GM19324 (cell line): ENCODE data around the gene SPNS3.

ENCODE experiments used
- ATAC-seq: cut with Tn5 transposase; IDR thresholded peaks from one replicate; pipeline ENCODE4 v1.9.1; 2021; ENCODE audit warnings: mild to moderate bottlenecking, moderate library complexity; ENCODE audit not compliant: unreplicated experiment, low FRiP score

The SPNS3 gene

DNA sequence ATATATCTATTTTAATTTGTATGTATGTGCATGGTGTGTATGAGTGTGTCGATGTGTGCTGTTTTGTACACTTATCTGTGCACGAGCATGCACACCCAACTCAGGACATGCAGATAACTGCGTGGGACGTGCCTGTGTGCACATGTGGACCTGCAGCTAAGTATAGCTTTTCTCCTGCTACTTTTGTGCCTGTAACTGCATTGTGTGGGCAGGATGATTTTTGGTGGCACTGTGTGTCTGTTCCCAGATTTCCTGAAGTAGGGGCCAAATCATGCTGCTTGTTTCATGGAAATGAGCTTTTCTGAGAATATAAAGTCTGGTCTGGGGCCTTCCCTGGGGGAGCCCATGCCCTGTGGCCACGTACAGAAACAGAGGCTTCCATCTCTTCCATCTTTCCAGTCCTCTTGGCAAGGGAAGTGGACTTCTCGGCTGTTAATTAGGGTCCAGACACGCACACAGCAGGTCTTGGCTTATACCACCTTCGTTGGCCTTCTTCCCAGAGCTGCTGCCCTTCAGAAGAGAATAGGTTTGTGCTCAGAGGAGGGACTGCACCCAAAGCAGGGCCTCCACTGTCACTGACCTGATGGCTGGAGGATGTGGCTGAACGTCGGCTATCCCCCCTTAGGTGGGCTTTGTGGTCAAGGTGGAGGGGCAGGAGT, 30.2 kb downstream of the SPNS3 start:
- no peak for ATAC-seq

DNA sequence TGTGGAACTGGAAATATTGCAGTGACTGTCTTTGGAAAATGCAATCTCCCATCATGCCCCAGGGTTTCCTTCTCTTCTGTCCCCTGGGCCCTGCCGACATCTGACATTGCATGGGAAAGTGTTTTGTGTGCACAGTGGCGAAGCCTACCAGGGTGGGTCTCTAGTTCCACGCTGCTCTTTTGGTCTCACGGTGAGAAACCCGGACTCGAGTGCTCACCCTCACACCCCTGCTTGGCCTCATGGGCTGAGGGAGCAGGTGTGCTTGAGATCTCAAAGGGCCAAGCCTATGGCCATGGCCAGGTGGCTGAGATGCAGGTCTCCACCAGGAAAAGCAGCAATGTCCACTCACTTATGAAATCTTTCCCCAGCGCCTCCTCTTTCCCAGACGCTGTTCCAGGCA, 32.0 kb downstream of the SPNS3 start:
- no peak for ATAC-seq

DNA sequence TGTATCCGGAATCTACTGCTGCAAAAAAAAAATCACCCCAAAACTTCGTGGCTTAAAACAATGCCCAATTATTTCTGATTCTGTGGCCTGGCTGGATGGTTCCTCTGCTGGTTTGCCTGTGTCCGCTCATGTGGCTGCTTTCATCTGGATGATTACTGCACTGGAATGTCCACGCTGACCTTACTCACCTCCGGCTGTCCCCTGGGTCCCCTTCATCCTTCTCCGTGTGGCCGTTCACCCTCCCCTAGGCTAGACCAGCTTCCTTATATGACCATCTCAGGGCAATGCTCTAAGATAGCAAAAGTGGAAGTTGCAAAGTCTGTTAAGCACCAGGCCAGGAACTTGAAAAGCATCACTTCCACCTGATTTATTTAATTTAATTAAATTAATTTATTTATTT, 33.5 kb downstream of the SPNS3 start:
- no peak for ATAC-seq

DNA sequence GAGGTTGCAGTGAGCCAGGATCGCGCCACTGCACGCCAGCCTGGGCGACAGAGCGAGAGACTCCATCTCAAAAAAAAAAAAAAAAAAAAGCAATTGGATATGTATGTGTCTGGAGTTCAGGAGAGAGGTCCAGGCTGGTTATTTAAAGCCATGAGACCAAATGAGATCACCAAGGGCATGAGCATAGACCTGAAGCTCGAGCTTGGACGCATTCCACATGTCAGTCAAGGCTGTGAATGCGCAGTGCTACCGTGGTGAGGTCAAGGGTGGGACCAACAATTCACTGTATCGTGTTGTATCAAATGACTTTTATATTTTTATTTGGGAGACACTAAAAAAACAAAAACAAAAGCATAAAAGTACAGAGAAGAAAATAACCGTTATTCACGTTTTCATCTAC, 35.8 kb downstream of the SPNS3 start:
- no peak for ATAC-seq

DNA sequence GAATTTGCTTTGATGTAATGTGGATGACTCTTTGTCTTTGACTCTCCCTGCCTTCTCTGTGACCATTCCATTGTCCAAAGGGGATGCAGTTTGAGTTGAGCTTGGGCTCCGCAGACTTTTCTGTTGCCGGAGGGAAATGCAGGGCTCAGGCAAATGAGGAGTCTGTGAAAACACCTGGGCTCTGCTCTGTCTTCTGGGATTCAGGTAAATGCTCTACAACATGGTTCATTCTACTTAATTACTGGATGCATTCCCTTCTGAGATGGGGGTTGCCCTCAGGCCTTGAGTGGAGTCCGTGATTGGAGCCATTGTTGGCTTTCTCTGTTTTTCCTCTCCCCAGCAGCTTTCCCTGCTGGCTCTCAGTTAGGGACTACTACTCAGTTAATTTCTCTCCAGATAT, 38.5 kb downstream of the SPNS3 start:
- ATAC-seq = no peak

DNA sequence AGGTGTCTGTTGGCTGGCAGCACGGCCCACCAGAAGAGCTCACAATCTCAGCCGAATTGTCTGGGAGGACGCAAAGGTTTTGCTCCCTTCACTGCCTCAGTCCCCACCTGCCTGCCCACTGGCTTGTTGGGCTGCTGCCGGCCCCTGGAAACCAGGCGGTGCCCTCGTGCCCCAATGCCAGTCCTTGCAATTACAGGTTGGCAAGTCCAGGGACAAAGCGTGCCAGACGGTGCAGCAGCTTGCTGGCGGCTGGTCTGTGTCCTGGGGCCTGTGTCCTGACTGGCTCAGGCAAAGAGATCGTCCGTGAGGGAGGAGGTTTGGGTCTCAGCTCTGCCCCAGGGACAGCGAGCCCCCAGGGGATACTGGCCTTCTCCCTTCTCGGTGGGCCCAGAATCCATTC, 40.4 kb downstream of the SPNS3 start:
- no peak for ATAC-seq

DNA sequence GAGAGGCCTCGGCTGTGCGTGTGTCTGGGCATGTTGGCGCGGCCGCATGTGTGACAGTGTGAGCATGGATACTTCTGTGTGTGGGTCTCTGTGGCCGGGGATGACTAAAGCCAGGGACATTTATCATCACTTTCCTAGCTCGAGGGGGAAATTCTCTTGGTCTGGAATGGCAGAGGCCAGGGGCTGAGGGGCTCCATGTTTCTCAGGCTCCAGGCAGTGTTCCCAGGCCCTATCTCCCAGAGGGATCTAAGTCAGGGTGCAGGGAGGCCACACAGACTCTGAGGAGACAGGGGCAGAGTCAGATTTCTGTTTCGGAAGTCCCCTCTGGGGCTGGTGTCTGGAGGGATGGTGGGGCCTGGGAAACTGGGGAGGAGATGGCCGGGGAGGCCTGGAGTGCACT, 41.3 kb downstream of the SPNS3 start:
- no peak for ATAC-seq

DNA sequence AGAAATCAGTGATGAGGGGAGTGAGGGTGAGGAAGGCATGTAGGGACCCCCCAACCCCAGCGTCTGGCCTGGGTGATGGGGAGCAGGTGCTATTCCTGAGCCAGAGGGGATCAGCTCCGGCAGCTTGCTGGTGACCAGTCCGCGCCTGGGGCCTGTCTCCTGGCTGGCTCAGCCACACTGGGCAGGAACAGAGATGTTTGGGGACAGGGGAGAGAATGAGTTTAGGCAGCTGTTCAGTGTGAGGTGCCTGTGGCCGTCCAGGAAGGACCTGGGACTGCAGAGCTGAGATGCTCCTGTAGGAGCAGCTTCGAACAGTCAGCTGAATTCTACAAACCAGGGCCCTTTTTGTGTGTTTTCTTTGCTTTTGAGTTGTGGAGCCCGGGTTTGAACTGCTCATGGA, 41.7 kb downstream of the SPNS3 start:
- no peak for ATAC-seq

DNA sequence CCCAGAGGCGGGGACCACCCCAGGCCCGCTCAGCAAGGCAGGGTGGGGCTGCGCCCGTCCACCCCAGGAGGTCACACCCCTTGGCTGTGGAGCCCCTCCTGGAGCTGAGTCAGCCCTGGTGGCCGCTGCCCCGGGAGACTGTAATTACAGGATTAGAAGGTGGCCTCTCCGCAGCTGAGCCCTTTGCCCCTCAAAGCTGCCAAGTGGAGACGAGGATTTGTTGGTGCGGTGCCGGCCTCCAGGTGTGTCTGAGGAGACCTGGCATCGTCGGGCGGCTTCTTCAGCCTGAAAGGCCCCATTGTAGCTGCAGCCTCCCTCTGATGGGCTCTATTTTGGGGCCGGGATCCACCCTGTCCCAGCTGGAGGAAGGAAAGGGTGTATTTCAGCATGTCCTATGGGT, 42.3 kb downstream of the SPNS3 start:
- no peak for ATAC-seq

DNA sequence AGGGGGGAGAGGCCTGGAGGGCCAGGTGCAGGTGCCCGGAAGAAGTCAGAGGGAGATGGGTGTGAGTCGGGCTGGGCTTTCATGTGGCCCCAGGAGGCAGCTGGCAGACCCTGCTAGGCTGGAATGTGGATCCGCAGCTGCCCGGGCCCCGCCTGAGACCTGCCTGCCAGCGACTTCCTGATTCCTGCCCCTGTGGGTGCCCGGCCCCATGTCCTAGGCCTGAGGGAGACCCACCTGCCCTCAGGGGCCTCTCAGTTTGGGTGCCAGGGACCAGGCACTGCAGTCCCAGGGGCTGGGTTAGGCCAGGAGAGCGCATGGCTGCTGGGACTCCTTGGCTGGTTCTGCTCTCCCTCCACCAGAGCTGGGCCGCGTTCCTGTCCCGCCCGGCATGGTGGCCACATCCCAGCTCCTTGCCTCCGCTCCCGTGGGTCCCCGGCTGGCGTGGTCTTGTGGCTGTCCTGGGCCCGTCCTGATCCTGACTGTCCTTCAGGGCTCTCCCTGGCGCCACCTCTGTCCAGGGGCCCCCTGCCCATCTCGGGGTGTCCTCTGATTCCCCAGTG, 42.9 kb downstream of the SPNS3 start:
- ATAC-seq = no peak

DNA sequence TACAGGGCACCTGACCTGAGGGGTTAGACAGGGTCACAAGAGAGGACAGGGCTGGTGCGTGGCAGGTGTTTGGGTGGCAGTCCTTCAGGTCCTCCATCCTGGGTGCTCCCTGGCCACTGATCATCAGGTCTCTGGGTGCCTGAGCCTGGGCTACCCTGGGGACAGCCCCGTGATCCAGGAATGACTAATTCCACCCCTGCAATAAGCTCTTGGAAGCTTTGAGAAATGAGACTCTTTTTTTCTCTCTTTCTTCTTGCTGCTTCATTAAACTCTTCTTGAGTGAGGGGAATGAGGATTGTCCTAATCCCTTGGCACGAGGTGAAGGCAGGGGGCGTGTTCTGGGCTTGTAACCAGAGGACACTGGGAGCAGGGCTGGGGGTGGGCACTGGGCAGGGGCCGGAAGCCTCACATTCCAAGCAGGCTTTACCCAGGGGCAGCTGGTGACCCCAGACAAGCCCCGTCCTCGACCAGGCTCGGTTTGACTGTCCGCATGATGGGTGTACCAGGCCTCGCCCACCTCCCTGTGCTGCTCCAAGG, 43.6 kb downstream of the SPNS3 start:
- ATAC-seq = no peak

DNA sequence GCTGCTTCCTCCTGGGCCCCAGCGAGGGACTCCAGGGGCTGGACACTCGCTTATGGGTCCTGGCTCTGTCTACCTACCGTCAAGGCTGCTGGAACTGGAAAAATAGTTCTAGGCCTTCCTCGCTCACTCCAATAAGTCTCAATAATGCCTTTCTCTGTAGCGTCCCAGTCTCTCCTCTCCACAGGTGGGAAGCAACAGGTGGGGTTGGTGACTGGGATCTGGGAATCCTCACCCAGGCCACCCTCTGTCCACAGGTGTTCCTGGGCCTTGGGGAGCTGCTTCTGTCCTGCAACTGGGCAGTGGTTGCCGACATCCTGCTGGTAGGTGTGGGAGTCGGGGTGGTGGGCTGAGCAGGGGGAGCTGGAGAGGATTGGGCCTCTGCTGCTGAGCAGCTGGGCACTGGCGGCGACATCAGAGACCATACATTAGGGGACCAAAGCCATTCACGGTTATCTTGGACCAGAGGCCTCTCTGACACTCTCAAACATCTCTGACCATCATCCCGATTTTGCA, 44.6 kb downstream of the SPNS3 start:
- no peak for ATAC-seq

DNA sequence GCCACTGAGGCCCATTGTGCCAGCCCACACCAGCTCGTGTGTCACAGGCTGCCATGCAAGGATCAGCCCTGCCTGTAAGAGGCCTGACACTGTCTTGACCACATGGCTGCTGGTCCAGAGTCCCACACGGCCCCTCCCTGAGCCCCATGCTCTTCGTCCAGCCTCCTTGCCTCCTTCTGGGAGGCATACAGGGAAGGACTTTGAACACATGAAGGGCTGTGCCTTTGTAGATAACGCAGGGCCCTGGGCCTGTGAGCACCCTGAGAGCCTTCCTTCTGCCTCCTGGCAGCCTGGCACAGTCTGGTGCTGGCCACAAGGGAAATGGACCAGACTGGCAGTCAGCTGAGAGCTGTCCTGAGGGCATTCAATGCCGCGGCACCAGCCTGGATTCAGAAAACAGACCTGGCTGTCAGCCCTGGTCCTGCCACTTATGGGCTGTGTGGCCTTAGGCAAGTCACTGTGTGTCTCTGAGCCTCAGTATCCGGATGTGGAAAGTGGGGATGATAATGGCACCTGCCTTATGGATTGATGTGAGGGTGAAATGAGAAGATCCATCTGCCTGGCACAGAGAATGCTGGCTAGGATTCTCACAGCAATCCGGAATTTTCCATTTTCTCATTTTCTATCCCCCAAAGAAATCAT, 45.7 kb downstream of the SPNS3 start:
- no peak for ATAC-seq

DNA sequence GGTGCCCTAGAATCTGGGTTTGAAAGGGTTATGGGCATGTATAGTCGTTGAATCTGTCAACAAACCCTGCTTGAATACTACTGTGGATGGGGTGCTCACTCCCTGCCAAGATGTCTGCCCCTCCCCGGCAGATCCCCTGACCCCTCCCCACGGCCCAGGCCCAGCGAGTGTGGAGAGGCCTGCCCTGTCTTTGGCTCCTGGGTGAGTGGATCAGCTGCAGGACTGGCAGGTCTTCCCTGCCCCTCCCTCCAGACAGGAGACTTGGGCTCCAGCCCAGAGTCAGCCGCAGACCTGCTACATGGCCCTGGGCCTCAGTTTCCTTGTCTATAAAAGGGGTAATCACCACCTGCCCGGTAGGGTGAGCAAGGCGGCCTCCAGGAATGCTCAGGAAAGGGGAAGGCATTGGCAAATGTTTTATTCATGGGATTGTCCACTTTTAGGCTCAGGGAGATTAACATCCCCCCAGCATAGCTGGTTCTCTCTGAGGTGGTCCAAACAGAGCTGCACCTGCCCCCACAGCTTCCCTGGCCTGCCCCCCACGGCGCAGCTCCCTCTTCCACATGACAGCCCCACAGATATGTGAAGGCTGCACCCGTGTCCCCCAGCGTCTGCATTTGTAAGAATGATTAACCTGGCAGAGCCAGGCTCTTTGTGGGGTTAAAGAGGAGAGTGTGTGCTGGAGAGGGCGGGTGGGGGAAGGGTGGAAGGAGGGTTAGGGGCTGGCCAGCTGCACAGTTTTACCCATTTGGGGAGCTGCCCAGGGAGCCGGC, 46.4 kb downstream of the SPNS3 start:
- ATAC-seq = no peak

DNA sequence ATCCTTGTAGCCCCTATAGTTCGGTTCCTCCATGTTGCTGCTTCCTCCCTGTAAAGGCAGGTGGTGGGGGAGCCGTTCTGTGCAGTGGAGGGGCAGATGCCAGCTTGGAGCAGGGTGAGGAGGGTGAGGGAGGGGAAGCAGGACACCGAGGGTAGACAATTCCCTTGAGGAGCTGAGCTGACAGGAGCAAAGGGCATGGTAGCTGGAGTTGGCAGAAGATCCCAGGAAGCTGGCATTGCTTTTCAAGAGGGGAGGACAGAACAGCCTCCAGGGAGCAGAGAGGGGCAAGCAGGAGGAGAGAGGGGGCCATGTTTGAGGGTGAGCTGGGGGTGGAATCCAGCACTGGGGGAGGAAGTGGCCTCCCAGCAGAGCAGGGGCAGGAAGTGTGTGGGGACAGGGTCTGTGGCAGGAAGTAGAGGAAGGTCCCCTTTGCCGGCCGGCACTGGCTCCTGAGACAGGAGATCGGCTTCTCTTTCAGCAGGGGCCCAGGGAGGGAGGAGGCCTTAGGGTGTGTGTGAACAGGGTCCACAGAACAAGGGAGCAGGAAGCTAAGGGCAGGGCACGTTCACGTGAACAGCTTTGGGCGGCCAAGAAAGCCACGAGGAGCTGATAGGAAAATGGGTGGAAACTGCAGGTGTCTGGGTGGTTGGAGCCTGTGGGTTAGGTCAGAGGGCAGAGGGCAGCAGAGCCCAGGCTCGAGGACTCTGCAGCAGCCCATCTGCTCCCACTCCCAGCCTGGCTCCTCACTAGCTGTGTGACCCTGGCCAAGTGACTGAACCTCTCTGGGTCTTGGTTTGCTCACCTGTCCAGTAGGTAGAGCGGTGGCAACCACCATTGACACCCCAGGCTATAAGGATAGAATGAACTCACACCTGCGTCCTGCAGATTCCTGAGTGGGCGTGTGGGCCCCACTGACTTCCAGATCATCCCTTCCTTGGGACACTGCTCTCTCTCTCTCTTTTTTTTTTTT, 47.5 kb downstream of the SPNS3 start:
- ATAC-seq = no peak

DNA sequence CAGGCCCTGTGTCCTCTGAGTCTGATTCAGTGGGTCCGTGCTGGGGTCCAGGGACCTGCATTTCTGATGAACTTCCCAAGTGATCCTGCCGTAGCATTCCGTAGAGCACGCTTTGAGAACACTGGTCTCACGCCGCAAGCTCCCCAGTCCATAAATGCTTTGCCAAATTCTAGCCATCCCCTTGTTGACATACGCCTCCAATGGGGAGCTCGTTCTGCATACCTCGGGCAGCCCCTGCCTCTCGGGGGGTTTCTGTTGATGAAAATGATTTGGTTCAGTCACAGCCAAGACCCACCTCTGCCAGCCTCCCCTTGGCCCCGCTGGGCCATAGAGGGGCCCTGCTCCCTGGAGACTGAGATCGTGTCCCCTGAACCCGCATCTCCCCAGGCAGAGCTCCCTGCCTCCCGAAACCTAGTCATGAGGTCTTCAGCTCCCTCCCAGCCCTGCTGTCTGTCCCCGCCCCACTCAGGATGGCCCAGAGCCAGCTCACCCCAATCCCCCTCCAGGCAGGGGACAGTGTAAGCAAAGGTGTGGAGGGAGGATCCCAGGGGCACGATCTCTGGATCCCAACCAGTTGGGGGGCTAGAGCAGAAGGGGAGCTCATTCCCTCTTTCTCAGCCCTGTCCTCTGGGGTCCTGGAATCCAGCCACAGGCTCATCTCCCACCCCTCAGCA, 48.7 kb downstream of the SPNS3 start:
- ATAC-seq = no peak

DNA sequence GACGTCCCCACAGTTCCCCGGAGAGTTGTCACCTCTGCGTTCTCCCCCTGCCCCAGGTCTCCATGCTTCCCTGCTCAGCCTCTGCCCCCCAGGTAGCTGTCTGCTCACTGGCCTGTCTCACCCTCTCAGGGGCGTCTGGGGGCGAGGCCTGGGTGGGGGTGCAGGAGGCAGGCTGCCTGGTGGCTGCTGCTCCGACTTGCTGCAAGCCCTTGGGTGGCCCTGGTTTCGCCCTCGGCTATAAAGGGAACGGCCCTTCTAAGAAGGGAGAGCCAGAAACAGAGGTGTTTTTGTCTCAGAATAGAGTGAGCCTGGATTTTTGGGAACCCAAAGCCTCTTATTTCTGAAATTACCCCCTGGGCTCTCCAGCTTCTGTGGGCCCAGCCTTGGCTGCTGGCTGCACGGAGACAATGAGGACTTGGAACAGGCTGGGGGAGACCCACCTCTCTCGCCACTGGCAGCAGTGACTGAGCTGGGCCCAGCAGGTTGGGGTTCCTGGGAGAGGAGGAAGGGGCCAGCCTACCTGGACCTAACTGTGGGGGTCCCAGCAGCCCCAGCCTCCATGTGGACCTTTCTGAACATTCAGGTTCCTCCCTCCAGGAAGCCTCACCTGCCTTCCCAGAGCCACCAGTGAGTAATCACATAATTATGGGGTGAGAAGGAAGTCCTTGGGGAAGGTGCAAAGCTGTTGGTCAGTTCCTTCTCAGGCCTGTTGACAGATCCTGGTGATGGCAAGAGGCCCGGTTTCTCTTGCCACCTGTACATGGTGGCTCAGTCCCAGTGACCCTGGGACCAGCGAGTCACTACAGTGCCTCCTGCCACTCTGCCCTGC, 49.5 kb downstream of the SPNS3 start:
- no peak for ATAC-seq
